NCI-H345 treated with DMSO at 0.1 percent for 48 hours (cell line): Measurements from ENCODE around the gene RARB.

ENCODE experiments used
- DNase-seq: peaks from one replicate; lab custom pipeline; 2025; ENCODE audit not compliant: unreplicated experiment; lab: John Stamatoyannopoulos, UW

The RARB gene

DNA sequence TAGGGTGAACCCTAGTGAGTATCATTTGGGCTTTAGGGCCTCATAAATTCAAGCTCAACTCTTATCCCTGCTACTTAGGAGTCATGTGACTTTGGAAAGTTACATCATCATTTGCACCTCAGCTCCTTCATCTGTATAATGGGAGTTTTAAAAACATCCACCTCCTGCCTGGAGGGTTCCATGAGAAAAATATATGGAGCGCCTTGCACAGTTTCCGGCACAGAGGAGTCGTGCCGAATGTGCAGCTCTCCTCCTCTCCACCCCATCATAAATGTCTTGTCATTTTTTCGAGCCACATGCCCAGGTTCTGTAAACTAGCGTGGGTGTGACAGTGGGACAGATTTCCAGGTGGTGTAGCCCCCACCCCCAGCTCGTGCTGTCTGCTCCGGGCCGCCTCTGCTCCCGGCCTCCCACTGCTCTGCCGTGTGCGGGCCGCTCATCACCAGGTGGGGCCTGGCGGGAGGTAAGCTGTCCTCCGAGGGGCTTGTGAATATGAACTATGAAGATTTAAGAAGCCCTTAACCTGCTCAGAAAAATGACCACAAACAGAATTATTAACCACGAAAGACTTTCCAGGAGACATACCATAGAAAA is 146.2 kb downstream of the RARB start:
- DNase-seq, result no peak

DNA sequence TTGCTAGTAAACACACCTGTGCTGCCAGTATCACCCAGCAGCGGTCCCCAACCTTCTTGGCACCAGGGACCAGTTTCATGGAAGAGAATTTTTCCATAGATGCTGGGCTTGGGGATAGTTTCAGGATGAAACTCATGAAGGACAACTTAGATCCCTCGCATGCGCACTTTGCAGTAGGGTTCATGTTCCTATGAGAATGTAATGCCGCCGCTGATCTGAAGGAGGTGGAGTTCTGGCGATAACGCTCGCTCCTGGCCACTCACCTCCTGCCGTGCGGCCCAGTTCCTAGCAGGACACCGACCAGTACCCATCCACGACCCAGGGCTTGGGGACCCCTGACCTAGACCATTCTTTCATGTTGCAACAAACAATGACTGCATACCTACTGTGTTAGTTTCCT is 146.9 kb downstream of the RARB start:
- DNase-seq, result no peak

DNA sequence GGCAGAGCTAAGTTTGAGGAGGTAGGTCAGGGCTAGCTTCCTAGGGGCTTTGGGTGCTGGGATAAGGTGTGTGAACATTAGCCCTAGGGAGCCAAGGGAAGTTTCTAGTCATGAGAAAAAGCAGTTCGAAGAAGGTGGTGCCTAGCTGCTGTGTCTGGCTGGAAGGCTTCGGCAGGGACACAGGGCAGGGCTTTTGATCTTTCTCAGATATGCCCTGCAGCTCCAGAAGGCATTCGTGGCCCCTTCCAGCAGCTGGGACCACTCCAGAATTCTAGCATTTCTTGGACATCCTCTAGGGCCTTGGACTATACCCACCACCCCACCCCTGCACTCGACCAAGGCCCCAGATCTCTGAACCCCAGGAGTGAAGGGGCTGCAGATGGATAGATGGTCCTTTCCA is 148.1 kb downstream of the RARB start:
- no peak for DNase-seq

- DNase-seq, result no peak
These were observed 148.9 kb downstream of the RARB start for GRCh38 chr3:25576831-25577454.

DNA sequence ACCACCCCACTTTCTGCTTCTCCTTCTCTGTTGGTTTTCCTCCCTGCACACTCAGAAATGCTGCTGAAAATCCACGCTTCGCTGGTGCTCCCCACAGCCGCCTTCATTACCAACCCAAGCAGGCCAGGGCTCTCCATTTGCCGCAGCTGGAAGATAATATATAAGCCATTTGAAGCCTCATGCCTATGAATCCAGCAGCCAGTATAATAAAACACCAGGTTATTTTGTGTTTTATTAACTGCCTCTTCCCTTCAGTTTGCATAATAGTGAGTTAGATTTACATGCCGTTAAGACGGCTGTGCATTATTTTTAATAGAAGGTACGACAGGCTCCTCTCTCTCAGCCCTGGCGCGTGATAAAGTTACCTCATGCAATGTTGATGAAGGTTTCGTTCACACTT is 150.0 kb downstream of the RARB start:
- DNase-seq, result no peak

- no peak for DNase-seq
These were observed 152.5 kb downstream of the RARB start for GRCh38 chr3:25580534-25580933.

GRCh38 chr3:25581335-25581734 is 153.3 kb downstream of the RARB start:
- DNase-seq, result no peak

DNA sequence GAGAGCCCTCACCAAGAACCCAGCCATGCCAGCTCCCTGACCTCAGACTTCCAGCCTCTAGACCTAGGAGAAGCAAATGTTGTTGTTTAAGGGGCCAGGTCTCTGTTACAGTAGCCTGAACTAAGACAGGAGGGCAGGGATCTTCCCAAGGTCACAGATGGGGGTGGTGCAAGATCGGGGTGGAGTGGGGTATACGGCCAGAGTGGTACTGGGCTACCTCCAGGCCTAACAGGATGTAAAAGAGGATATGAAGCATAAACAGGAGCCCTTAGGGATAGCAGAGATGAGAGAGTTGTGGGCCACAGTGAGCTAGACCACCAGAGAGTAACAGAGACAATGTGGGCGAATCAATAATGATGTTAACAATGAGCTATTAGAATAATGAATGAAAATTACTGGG is 153.8 kb downstream of the RARB start:
- no peak for DNase-seq

GRCh38 chr3:25582242-25582641 is 154.2 kb downstream of the RARB start:
- DNase-seq, result no peak

GRCh38 chr3:25583343-25583742 is 155.3 kb downstream of the RARB start:
- DNase-seq, result no peak

DNA sequence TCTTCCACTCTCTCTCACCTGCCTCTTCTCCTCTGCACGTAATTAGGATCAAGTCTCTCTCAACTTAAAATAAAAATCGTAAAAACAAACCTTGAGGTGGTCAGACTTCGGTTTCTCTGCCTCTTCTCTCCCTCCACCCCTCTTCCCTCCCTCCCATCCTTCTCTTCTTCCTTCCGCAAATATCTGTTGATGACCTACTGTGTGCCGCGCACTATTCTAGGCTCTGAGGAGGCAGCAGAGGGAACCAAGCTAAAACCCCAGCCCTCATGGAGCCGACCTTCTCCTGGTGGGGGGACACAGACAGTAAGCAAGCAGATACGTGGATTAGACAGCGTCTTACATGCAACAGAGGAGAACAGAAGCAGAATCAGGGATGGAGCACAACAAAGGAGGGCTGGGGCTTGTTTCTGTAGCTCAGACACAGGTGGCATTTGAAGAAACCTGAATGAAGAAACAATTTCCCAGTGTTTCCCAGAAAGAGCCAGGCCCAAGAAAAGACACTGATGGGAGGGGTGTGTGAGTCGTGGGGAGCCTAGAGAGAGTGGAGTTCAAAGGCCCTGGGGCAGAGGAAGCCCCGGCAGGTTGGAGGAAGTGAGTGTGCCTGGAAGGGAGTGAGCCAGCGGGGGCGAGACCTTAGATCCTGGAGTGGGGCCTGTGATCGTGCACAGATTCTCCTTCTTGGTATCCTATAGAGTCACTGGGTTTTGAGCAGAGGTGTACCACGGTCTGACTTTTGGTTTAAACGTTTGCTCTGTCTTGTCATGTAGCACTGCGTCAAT is 156.1 kb downstream of the RARB start:
- no peak for DNase-seq

DNA sequence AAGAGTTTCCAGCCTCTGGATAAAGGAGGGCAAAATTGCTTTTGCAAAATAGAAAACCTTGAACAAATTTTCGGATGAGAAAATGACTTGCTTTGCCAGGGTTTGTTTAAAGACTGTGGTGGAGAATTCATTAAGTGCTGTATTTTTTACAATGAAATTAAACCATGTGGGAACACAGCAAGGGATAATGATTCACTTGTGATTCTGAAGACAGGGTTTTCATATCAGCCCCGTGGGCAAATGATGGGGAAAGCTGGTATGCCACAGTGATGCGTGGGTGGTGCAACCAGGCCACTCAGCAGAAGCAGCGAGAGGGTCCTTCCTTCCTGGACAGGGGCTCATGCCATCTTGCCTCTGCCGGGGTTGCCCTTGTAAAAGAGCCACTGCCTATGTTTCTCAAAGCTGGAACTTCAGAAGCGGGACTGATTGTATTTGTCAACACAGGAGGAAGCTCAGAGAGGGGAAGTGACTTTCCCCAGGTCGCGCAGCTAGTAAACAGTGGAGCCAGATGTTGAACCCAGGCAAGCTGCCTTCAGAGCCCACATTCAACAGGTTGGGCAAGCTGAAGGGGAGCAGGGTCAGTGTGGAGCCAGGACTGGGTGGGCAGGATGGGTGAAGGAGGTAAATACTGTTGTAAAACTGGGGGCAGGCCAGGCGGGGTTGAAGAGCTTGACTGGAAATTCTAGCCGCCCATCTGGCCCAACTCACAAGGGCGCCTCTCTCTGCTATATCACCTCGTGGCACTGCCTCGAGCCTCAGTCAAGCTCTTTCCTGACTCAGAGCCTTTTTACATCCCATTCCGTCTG is 157.5 kb downstream of the RARB start:
- DNase-seq, result no peak

DNA sequence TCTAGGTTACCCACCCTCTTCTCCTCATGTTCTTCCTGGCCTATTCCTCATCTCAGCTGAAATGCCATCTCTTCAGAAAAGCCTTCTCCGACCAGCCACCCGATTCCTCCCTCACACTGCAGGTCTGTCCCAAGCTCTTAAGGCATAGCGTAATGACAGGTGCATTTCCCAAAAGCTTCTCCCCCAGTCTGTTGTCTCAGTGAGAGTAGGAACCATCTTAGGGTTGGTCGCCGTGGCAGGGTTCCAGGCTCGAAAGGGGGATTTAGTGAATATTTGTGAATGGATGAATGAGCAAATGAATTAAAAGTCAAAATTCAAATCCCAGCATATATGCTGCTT is 158.1 kb downstream of the RARB start:
- no peak for DNase-seq

GRCh38 chr3:25586553-25586952 is 158.5 kb downstream of the RARB start:
- DNase-seq, result no peak

- no peak for DNase-seq
These were observed 159.0 kb downstream of the RARB start for GRCh38 chr3:25587094-25587493.

DNA sequence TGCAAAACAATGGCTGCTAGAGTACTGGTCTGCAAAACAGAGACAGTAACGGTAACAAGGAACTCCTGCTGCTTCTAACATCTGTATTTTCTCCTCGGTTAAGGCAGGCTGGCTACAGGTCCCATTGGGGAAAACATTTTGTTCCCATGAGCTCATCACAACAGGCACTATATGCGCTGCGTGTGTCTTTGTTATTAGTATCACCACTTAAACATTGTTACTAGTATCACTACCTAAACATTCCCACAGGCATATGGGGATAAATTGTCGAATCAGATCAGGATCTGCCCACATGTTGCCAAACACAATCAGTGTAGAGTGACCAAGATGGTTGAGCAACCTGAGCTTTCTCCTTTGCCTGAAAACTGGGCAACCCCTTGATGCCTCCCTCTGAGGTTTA is 159.5 kb downstream of the RARB start:
- DNase-seq, result no peak

DNA sequence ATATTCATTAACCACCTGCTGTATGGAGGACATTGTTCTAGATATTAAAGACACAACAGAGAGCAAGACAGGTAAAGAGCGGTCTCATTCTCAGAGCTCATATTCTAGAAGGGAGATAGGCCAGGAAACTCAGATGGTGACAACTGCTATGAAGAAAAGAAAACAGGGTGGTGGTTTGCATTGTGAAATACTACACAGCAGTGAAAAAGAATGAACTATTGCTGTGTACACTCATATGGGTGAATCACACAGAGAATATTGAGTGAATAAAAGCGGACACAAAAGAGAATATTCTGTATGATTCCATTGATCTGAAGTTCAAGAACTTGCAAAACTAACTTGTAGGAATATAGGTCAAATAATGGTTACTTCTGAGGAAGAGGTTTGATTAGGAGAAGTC is 159.9 kb downstream of the RARB start:
- no peak for DNase-seq

DNA sequence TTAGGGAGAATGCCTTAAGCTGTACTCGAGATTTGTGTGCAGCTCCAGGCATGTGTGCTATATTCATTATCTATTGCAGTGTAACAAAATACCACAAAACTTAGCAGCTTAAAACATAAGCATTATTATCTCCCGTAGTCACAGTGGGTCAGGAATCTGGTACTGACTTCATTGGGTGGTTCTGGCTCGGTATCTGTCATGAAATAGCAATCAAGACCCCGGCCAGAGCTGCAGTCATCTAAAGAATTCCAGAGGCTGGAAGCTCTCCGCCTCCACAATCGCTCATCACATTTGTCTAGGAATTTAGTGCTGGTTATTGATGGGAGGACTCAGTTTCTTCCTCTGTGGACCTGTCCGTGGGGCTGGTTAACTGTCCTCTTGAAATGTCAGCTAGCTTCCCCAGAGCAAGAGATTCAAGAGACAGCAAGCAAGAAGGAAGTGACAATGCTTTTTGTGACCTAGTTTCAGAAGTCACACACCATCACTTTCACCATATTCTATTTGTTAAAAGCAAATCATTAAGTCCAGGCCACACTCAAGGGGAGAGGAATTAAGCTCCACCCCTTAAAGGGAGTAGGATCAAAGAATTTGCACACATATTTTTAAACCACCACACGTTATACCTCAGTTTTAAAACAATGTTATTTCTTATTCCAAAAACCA is 160.5 kb downstream of the RARB start:
- DNase-seq, result no peak

- no peak for DNase-seq
These were observed 161.2 kb downstream of the RARB start for GRCh38 chr3:25589104-25589782.

GRCh38 chr3:25589783-25590258 is 161.8 kb downstream of the RARB start:
- no peak for DNase-seq
